CD4-positive, alpha-beta T cell (primary cell): ENCODE results near the gene UBE3B. TPM values are rescaled to one million over a fixed set of nuclear protein-coding genes. Genes with fewer than 3 reads are reported as not detected.

Experiments
- ATAC-seq: fragments of 200-7000 bp; cut with Tn5 transposase; one replicate; pipeline ENCODE4 v1.10.0; 2022; ENCODE audit warnings: mild to moderate bottlenecking; ENCODE audit not compliant: poor library complexity
- CTCF ChIA-PET: fragments of 350-600 bp; sonication (Branson Sonifier 250); formaldehyde crosslinking; loops from one replicate; lab custom pipeline; 2021; ENCODE audit warnings: antibody characterized with exemption, inconsistent platforms; lab: Charles Lee
- POLR2A ChIA-PET: fragments of 350-600 bp; sonication (Branson Sonifier 250); formaldehyde crosslinking; loops from one replicate; lab custom pipeline; 2021; ENCODE audit warnings: antibody characterized with exemption, inconsistent platforms; lab: Charles Lee
- DNase-seq, 14 experiments: peaks; one replicate each; pipeline ENCODE4 v3.0.0-alpha.2; 2013 to 2020; ENCODE audit warnings: mixed read lengths in 2 of 14
- H3K27ac ChIP-seq, 2 donors: one replicate each; pipeline versions ENCODE4 v1.5.1 to v1.7.0; 2013; ENCODE audit warnings: low read length in 2 of 2, low read depth in 1 of 2, mild to moderate bottlenecking in 1 of 2
- H3K27me3 ChIP-seq, 2 experiments: 1 replicate in 1 of 2; 2 replicates in 1 of 2; pipeline versions ENCODE4 v1.6.1 to v1.7.0; 2013; ENCODE audit warnings: low read length in 2 of 2, control low read depth in 1 of 2, mild to moderate bottlenecking in 1 of 2, moderate library complexity in 1 of 2; ENCODE audit not compliant: insufficient read depth in 2 of 2, control insufficient read depth in 1 of 2
- H3K36me3 ChIP-seq: one replicate; pipeline ENCODE4 v1.6.1; 2013; ENCODE audit warnings: low read length, control low read depth; ENCODE audit not compliant: insufficient read depth
- H3K4me1 ChIP-seq: one replicate; pipeline ENCODE4 v1.6.1; 2013; ENCODE audit warnings: low read length, control low read depth; ENCODE audit not compliant: insufficient read depth
- H3K4me3 ChIP-seq: one replicate; pipeline ENCODE4 v1.5.1; 2013; ENCODE audit warnings: mild to moderate bottlenecking, low read length, moderate library complexity
- H3K9me3 ChIP-seq, 2 experiments: 1 replicate in 1 of 2; 2 replicates in 1 of 2; pipeline versions ENCODE4 v1.6.1 to v1.7.0; 2013; ENCODE audit warnings: low read length in 2 of 2, mild to moderate bottlenecking in 2 of 2, control low read depth in 1 of 2, moderate library complexity in 1 of 2; ENCODE audit not compliant: control insufficient read depth in 1 of 2, insufficient read depth in 1 of 2
- H3K27ac Mint-ChIP-seq: one replicate; pipeline ENCODE4 v1.8.0; 2020; ENCODE audit warnings: mixed read lengths
- H3K27me3 Mint-ChIP-seq: one replicate; pipeline ENCODE4 v1.8.0; 2021; ENCODE audit warnings: mixed read lengths
- H3K36me3 Mint-ChIP-seq: one replicate; pipeline ENCODE4 v1.8.0; 2021; ENCODE audit warnings: low read depth, mixed read lengths
- H3K4me1 Mint-ChIP-seq: one replicate; pipeline ENCODE4 v1.8.0; 2021; ENCODE audit warnings: low read depth, mixed read lengths
- H3K4me3 Mint-ChIP-seq: one replicate; pipeline ENCODE4 v1.8.0; 2020; ENCODE audit warnings: mild to moderate bottlenecking, mixed read lengths
- H3K9me3 Mint-ChIP-seq: one replicate; pipeline ENCODE4 v1.8.0; 2020; ENCODE audit warnings: mixed read lengths
- CTCF ChIP-seq: fragments of 200-600 bp; IDR thresholded peaks from one replicate; pipeline ENCODE4 v1.8.0; 2022; ENCODE audit warnings: antibody characterized with exemption, mild to moderate bottlenecking
- intact Hi-C, 2 experiments: fragments of 100-400 bp; cut with DNase I in 1 of 2; cut with micrococcal nuclease in 1 of 2; formaldehyde crosslinking; loops; one replicate each; pipeline versions ENCODE4 v1.15.1 to v1.9.0; 2023 to 2025; cut with DNase I, micrococcal nuclease
- total RNA-seq, 174 experiments: library from RNA in 2 of 174; stranded (reverse) in 2 of 174; gene quantifications; one replicate each; pipeline ENCODE4 v1.2.3 and lab custom pipeline; 2021 to 2026

Gene UBE3B
- total RNA-seq, 2 experiments from 2014 or later = 17.2 to 19.9 TPM

GRCh38 chr12:109458086-109458485 is 19.3 kb upstream of the UBE3B start:
- H3K27me3 ChIP-seq = no peaks in the 10 kb centered on the region
- POLR2A ChIA-PET = no interaction called here
- H3K4me1 ChIP-seq = peaks cover 22% of the 10 kb centered on the region
- H3K9me3 ChIP-seq = no peaks in the 10 kb centered on the region
- DNase-seq (no peak), ATAC-seq (no peak)
- H3K4me1 Mint-ChIP-seq = peaks cover 26% of the 10 kb centered on the region
- TF ChIP-seq CTCF = no peak
- peaks cover 80% of the 10 kb centered on the region for H3K36me3 Mint-ChIP-seq
- no peaks in the 10 kb centered on the region for H3K9me3 Mint-ChIP-seq
- peaks cover 80% of the 10 kb centered on the region for H3K36me3 ChIP-seq
- intact Hi-C loops = no loop called here
- no peak overlapping the region for H3K27ac Mint-ChIP-seq
- CTCF ChIA-PET = no interaction called here
- H3K4me3 ChIP-seq = no peak overlapping the region
- H3K27ac ChIP-seq = no peak overlapping the region
- H3K4me3 Mint-ChIP-seq = no peak overlapping the region
- H3K27me3 Mint-ChIP-seq = no peaks in the 10 kb centered on the region

DNA sequence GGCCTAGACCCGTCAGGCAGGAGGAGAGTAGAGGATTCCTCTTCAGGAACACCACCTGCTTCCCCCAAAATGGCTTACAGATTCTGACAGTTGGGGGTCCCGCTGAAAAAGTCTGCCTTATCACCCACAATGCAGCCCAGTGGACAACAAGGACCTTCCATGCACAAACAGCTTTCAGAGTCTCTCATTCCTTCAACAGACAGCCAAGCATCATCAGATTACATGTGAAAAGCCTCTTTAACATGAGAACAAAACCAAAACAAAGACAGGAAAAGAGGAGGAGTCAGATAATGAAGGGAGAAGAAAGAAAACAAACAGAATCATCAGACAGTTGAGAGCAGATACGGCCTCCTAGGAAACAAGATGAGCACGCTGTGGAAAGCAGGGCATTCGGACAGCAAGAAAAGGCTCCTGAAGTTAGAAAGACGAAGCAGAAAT is 18.6 kb upstream of the UBE3B start:
- Histone ChIP-seq H3K27ac (no peak overlapping the region), H3K27me3 (no peaks in the 10 kb centered on the region), H3K9me3 (no peaks in the 10 kb centered on the region), H3K4me1 (peaks cover 29% of the 10 kb centered on the region), H3K4me3 (no peak overlapping the region), H3K36me3 (peaks cover 73% of the 10 kb centered on the region)
- H3K27me3 Mint-ChIP-seq = no peaks in the 10 kb centered on the region
- no peak overlapping the region for H3K4me3 Mint-ChIP-seq
- ChIA-PET POLR2A (no interaction called here), CTCF (no interaction called here)
- intact Hi-C loops = no loop called here
- TF ChIP-seq CTCF = no peak
- H3K27ac Mint-ChIP-seq = no peak overlapping the region
- H3K36me3 Mint-ChIP-seq = peaks cover 74% of the 10 kb centered on the region
- DNase-seq = no peak
- no peaks in the 10 kb centered on the region for H3K9me3 Mint-ChIP-seq
- peaks cover 33% of the 10 kb centered on the region for H3K4me1 Mint-ChIP-seq
- no peak for ATAC-seq

- no peak overlapping the region for H3K27ac Mint-ChIP-seq
- H3K27ac ChIP-seq = no peak overlapping the region
- no peak overlapping the region for H3K4me3 Mint-ChIP-seq
- intact Hi-C loops = no loop called here
- DNase-seq = no peak
- TF ChIP-seq CTCF = no peak
- ChIA-PET CTCF (no interaction called here), POLR2A (no interaction called here)
- H3K36me3 ChIP-seq = peaks cover 69% of the 10 kb centered on the region
- H3K9me3 ChIP-seq = no peaks in the 10 kb centered on the region
- H3K27me3 Mint-ChIP-seq = no peaks in the 10 kb centered on the region
- H3K4me3 ChIP-seq = no peak overlapping the region
- ATAC-seq = no peak
- peaks cover 70% of the 10 kb centered on the region for H3K36me3 Mint-ChIP-seq
- H3K9me3 Mint-ChIP-seq = no peaks in the 10 kb centered on the region
- no peaks in the 10 kb centered on the region for H3K27me3 ChIP-seq
- peaks cover 30% of the 10 kb centered on the region for H3K4me1 ChIP-seq
- peaks cover 38% of the 10 kb centered on the region for H3K4me1 Mint-ChIP-seq
These were observed 18.2 kb upstream of the UBE3B start for GRCh38 chr12:109459247-109459646.
